Endothelial cell of umbilical vein (primary cell): ENCODE measurements around the gene SPAG17. TPM values are rescaled to one million over a fixed set of nuclear protein-coding genes. Genes with fewer than 3 reads are reported as not detected.

Source experiments
- BruUV-seq: library from RNA; stranded (reverse); fragments of 400-500 nt; replicated peaks from 2 replicates; lab custom pipeline; 2021; lab: Mats Ljungman, UMichigan
- CTCF ChIA-PET: fragments of 300-600, 350-600 bp; sonication (Branson Sonifier 250); formaldehyde crosslinking; loops from one replicate; lab custom pipeline; 2021; ENCODE audit warnings: antibody characterized with exemption, inconsistent platforms; lab: Charles Lee
- POLR2A ChIA-PET: fragments of 300-600, 350-600 bp; sonication (Branson Sonifier 250); formaldehyde crosslinking; loops from one replicate; lab custom pipeline; 2021; ENCODE audit warnings: antibody characterized with exemption, inconsistent platforms; lab: Charles Lee
- DNase-seq: peaks from one replicate; pipeline ENCODE4 v3.0.0-alpha.2; 2011; ENCODE audit warnings: low read depth, low spot score
- FAIRE-seq: peaks from 2 replicates; lab custom pipeline; 2011; peaks lifted over from hg19 to GRCh38; lab: Jason Lieb, UNC
- H2AFZ ChIP-seq: 2 replicates; pipeline ENCODE4 v1.6.0; 2012; ENCODE audit warnings: low read depth, low read length, control low read depth, inconsistent platforms
- H3K27ac ChIP-seq: 2 replicates; pipeline ENCODE4 v1.5.1; 2011; ENCODE audit warnings: low read depth, mild to moderate bottlenecking, control low read depth, low read length, moderate library complexity; ENCODE audit not compliant: insufficient read depth
- H3K27me3 ChIP-seq, 2 experiments: 2 replicates each; pipeline versions ENCODE4 v1.6.0 to v1.6.1; 2011; ENCODE audit warnings: low read length in 2 of 2, mixed read lengths in 1 of 2; ENCODE audit not compliant: control insufficient read depth in 2 of 2, insufficient read depth in 2 of 2
- H3K36me3 ChIP-seq, 2 experiments: 2 replicates in 1 of 2; 3 replicates in 1 of 2; pipeline ENCODE4 v1.5.1; 2011; ENCODE audit warnings: low read length in 2 of 2, mild to moderate bottlenecking in 1 of 2, moderate library complexity in 1 of 2; ENCODE audit not compliant: control insufficient read depth in 2 of 2, insufficient read depth in 2 of 2; ENCODE audit errors: extremely low read depth in 1 of 2
- H3K4me1 ChIP-seq: 3 replicates; pipeline ENCODE4 v1.5.1; 2011; ENCODE audit warnings: mild to moderate bottlenecking, low read length; ENCODE audit not compliant: control insufficient read depth, insufficient read depth; ENCODE audit errors: extremely low read depth
- H3K4me2 ChIP-seq: 2 replicates; pipeline ENCODE4 v1.6.1; 2011; ENCODE audit warnings: low read length, control low read depth, mixed read lengths; ENCODE audit not compliant: insufficient read depth
- H3K4me3 ChIP-seq, 3 experiments: fragments of 200-600 bp in 1 of 3; sonication (generic), shearing (Covaris generic) in 1 of 3; replicated peaks in 1 of 3; 2 replicates each; pipeline ENCODE4 v1.5.1; 2011 to 2016; ENCODE audit warnings: control low read depth in 3 of 3, low read length in 3 of 3, mild to moderate bottlenecking in 2 of 3, inconsistent platforms in 1 of 3, low read depth in 1 of 3, moderate library complexity in 1 of 3; ENCODE audit not compliant: insufficient read depth in 1 of 3
- H3K79me2 ChIP-seq: 2 replicates; pipeline ENCODE4 v1.6.0; 2012; ENCODE audit warnings: low read length, inconsistent platforms; ENCODE audit not compliant: control insufficient read depth, insufficient read depth
- H3K9ac ChIP-seq: replicated peaks from 2 replicates; pipeline ENCODE3; 2011; ENCODE audit warnings: low read length, control low read depth; ENCODE audit not compliant: insufficient read depth; ENCODE audit errors: extremely low read depth
- H3K9me1 ChIP-seq: replicated peaks from 3 replicates; pipeline ENCODE4 v1.6.0; 2011; ENCODE audit warnings: mild to moderate bottlenecking, low read length; ENCODE audit not compliant: control insufficient read depth, insufficient read depth; ENCODE audit errors: extremely low read depth
- H3K9me3 ChIP-seq: replicated peaks from 2 replicates; pipeline ENCODE4 v1.5.1; 2012; ENCODE audit warnings: low read length, inconsistent platforms; ENCODE audit not compliant: control insufficient read depth, insufficient read depth
- H4K20me1 ChIP-seq: replicated peaks from 2 replicates; pipeline ENCODE3; 2011; ENCODE audit warnings: mild to moderate bottlenecking, low read length; ENCODE audit not compliant: control insufficient read depth, insufficient read depth; ENCODE audit errors: extremely low read depth
- EZH2 ChIP-seq: IDR thresholded peaks from 2 replicates; pipeline ENCODE4 v1.6.1; 2012; ENCODE audit warnings: borderline replicate concordance, low read depth, mild to moderate bottlenecking, moderate library complexity, low read length, inconsistent platforms; ENCODE audit not compliant: severe bottlenecking
- FOS ChIP-seq: IDR thresholded peaks from 2 replicates; pipeline ENCODE4 v1.6.1; 2011; ENCODE audit warnings: mild to moderate bottlenecking, low read length, moderate library complexity, borderline replicate concordance; ENCODE audit not compliant: insufficient read depth
- GATA2 ChIP-seq: IDR thresholded peaks from 2 replicates; pipeline ENCODE4 v1.7.0; 2011; ENCODE audit warnings: low read depth, mild to moderate bottlenecking, moderate library complexity, mixed read lengths, low read length; ENCODE audit not compliant: insufficient read length, insufficient read depth
- JUN ChIP-seq: IDR thresholded peaks from 2 replicates; pipeline ENCODE4 v1.6.1; 2011; ENCODE audit warnings: borderline replicate concordance, low read depth; ENCODE audit not compliant: insufficient read length, insufficient read depth
- MYC ChIP-seq: IDR thresholded peaks from one replicate; pipeline ENCODE4 v1.6.1; 2011; ENCODE audit warnings: mild to moderate bottlenecking, low read depth, low read length
- POLR2A ChIP-seq: IDR thresholded peaks from 2 replicates; pipeline ENCODE4 v1.6.1; 2012; ENCODE audit warnings: low read depth, mild to moderate bottlenecking, control low read depth, low read length
- POLR2AphosphoS5 ChIP-seq: IDR thresholded peaks from 2 replicates; pipeline ENCODE4 v1.6.1; 2012; ENCODE audit warnings: low read depth, mild to moderate bottlenecking, control low read depth, low read length, moderate library complexity; ENCODE audit not compliant: insufficient read depth
- dilution Hi-C: fragments of 300-500 bp; cut with MboI; formaldehyde crosslinking; loops from one replicate; pipeline ENCODE4 v1.15.0; 2019; ENCODE audit warnings: low sequenced_read_pairs; ENCODE audit not compliant: extremely low pct_ligation_motif_present
- intact Hi-C: fragments of 100-400 bp; cut with micrococcal nuclease; formaldehyde crosslinking; loops from one replicate; pipeline ENCODE4 v1.10.0; 2022
- polyA plus RNA-seq, 4 experiments: library from polyadenylated mRNA; depleted of rRNA in 3 of 4; stranded (reverse) in 3 of 4; unstranded in 1 of 4; fragments of >200 nt; gene quantifications; 2 replicates each; pipeline versions ENCODE4 v1.2.1 to v1.2.3, GENCODE V29; 2011 to 2012; ENCODE audit warnings: missing spikeins in 1 of 4
- total RNA-seq: library from RNA; stranded (reverse); gene quantifications from 2 replicates; pipeline ENCODE4 v1.2.3, GENCODE V29; 2021
- TF ChIP-seq, protein P1 (sequence below), 2 donors: IDR thresholded peaks; 1 replicate in 1 of 2; 2 replicates in 1 of 2; pipeline ENCODE4 v1.5.1; 2011; ENCODE audit warnings: low read length in 2 of 2, mild to moderate bottlenecking in 2 of 2, moderate library complexity in 2 of 2, control low read depth in 1 of 2, inconsistent platforms in 1 of 2, low read depth in 1 of 2; ENCODE audit not compliant: insufficient read depth in 1 of 2; ENCODE audit errors: extremely low read depth in 1 of 2

SPAG17 gene
- total and polyA plus RNA-seq, 2 donors (not counting 3 experiments of a cell fraction or from before 2014, with no cell fraction given): not detected

DNA sequence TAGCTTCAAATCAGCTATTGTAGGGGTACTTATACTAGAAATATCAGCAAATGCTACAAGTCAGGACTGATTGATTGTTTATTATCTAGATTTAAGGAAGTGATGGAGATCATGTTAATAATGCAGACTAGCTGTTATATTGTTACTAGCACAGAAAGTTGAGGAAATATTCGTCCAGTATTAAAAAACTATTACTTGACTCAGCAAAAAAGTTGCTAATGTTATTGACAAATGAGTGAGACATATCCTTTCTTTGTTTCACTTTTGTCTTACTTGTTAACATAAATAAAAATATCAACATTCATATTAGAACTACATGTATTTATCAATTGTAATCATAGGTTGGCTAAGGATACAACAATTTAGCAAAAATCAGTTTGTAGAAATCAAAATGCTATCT is 141.4 kb downstream of the SPAG17 start:
- Histone ChIP-seq H2AFZ (no peak overlapping the region), H3K9ac (no peak overlapping the region), H3K27me3 (no peaks in the 10 kb centered on the region), H3K9me3 (no peaks in the 10 kb centered on the region), H3K4me2 (no peak overlapping the region), H3K79me2 (no peaks in the 10 kb centered on the region), H3K36me3 (no peaks in the 10 kb centered on the region), H3K9me1 (no peaks in the 10 kb centered on the region), H3K4me1 (no peaks in the 10 kb centered on the region), H3K4me3 (no peak overlapping the region), H4K20me1 (no peaks in the 10 kb centered on the region), H3K27ac (no peak overlapping the region)
- BruUV-seq: no TSS peak
- TF ChIP-seq JUN: no peak
- TF ChIP-seq GATA2: no peak
- no peak for TF ChIP-seq POLR2A
- TF ChIP-seq, protein P1, sequence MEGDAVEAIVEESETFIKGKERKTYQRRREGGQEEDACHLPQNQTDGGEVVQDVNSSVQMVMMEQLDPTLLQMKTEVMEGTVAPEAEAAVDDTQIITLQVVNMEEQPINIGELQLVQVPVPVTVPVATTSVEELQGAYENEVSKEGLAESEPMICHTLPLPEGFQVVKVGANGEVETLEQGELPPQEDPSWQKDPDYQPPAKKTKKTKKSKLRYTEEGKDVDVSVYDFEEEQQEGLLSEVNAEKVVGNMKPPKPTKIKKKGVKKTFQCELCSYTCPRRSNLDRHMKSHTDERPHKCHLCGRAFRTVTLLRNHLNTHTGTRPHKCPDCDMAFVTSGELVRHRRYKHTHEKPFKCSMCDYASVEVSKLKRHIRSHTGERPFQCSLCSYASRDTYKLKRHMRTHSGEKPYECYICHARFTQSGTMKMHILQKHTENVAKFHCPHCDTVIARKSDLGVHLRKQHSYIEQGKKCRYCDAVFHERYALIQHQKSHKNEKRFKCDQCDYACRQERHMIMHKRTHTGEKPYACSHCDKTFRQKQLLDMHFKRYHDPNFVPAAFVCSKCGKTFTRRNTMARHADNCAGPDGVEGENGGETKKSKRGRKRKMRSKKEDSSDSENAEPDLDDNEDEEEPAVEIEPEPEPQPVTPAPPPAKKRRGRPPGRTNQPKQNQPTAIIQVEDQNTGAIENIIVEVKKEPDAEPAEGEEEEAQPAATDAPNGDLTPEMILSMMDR (IDR thresholded peaks at IDR 0.05; ENCODE audit: extremely low read depth in 1 of 2, insufficient read depth in 1 of 2, low read depth in 1 of 2, low read length in 2 of 2): no peak
- no peak for TF ChIP-seq FOS
- no peak for TF ChIP-seq EZH2
- no peak for TF ChIP-seq POLR2AphosphoS5
- TF ChIP-seq MYC: no peak
- ChIA-PET CTCF (no interaction called here), POLR2A (no interaction called here)
- no peak for FAIRE-seq
- DNase-seq: no peak
- intact Hi-C loops: no loop called here
- dilution Hi-C loops: no loop called here
